ENCODE measurements around the gene STAU1.

The STAU1 gene

GRCh38 chr20:49133571-49133970, 54.6 kb downstream of the STAU1 start:
- H3K4me1 ChIP-seq (ENCODE audit: control insufficient read depth in 1 of 2, insufficient read depth in 2 of 2, low read length in 2 of 2), result peaks cover 0 to 5% of the 10 kb centered on the region in 2 donors
- no peaks in the 10 kb centered on the region for H3K27me3 ChIP-seq (ENCODE audit: control insufficient read depth in 1 of 2, insufficient read depth in 2 of 2, low read length in 2 of 2)
- no peak overlapping the region for H3K4me3 ChIP-seq (ENCODE audit: low read depth in 1 of 2, low read length in 2 of 2)
- peaks cover 12 to 44% of the 10 kb centered on the region in 2 donors for H3K36me3 ChIP-seq (ENCODE audit: control insufficient read depth in 1 of 2, insufficient read depth in 2 of 2, low read length in 2 of 2)
- H3K9me3 ChIP-seq (ENCODE audit: control insufficient read depth in 1 of 2, low read length in 2 of 2), result no peaks in the 10 kb centered on the region
- no peak overlapping the region for H3K9ac ChIP-seq (ENCODE audit: low read depth in 1 of 2, low read length in 2 of 2)
- H3K27ac ChIP-seq (ENCODE audit: low read depth, low read length), result no peak overlapping the region

- Histone ChIP-seq H3K36me3 (ENCODE audit: control insufficient read depth in 1 of 2, insufficient read depth in 2 of 2, low read length in 2 of 2) (peaks cover 12 to 49% of the 10 kb centered on the region in 2 donors), H3K27me3 (ENCODE audit: control insufficient read depth in 1 of 2, insufficient read depth in 2 of 2, low read length in 2 of 2) (no peaks in the 10 kb centered on the region), H3K4me3 (ENCODE audit: low read depth in 1 of 2, low read length in 2 of 2) (no peak overlapping the region), H3K27ac (ENCODE audit: low read depth, low read length) (no peak overlapping the region), H3K4me1 (ENCODE audit: control insufficient read depth in 1 of 2, insufficient read depth in 2 of 2, low read length in 2 of 2) (peaks cover 0 to 5% of the 10 kb centered on the region in 2 donors), H3K9ac (ENCODE audit: low read depth in 1 of 2, low read length in 2 of 2) (no peak overlapping the region), H3K9me3 (ENCODE audit: control insufficient read depth in 1 of 2, low read length in 2 of 2) (no peaks in the 10 kb centered on the region)
Observed at GRCh38 chr20:49132995-49133478, 55.1 kb downstream of the STAU1 start.

GRCh38 chr20:49123982-49124381, 64.2 kb downstream of the STAU1 start:
- Histone ChIP-seq H3K27ac (ENCODE audit: low read depth, low read length) (no peak overlapping the region), H3K9ac (ENCODE audit: low read depth in 1 of 2, low read length in 2 of 2) (no peak overlapping the region), H3K4me3 (ENCODE audit: low read depth in 1 of 2, low read length in 2 of 2) (no peak overlapping the region), H3K4me1 (ENCODE audit: control insufficient read depth in 1 of 2, insufficient read depth in 2 of 2, low read length in 2 of 2) (no peaks in the 10 kb centered on the region), H3K27me3 (ENCODE audit: control insufficient read depth in 1 of 2, insufficient read depth in 2 of 2, low read length in 2 of 2) (no peaks in the 10 kb centered on the region), H3K36me3 (ENCODE audit: control insufficient read depth in 1 of 2, insufficient read depth in 2 of 2, low read length in 2 of 2) (peaks cover 25 to 60% of the 10 kb centered on the region in 2 donors), H3K9me3 (ENCODE audit: control insufficient read depth in 1 of 2, low read length in 2 of 2) (no peaks in the 10 kb centered on the region)

- Histone ChIP-seq H3K4me3 (ENCODE audit: low read depth in 1 of 2, low read length in 2 of 2) (no peak overlapping the region), H3K27ac (ENCODE audit: low read depth, low read length) (no peak overlapping the region), H3K36me3 (ENCODE audit: control insufficient read depth in 1 of 2, insufficient read depth in 2 of 2, low read length in 2 of 2) (peaks cover 34 to 65% of the 10 kb centered on the region in 2 donors), H3K27me3 (ENCODE audit: control insufficient read depth in 1 of 2, insufficient read depth in 2 of 2, low read length in 2 of 2) (no peaks in the 10 kb centered on the region), H3K9me3 (ENCODE audit: control insufficient read depth in 1 of 2, low read length in 2 of 2) (no peaks in the 10 kb centered on the region), H3K9ac (ENCODE audit: low read depth in 1 of 2, low read length in 2 of 2) (no peak overlapping the region), H3K4me1 (ENCODE audit: control insufficient read depth in 1 of 2, insufficient read depth in 2 of 2, low read length in 2 of 2) (no peaks in the 10 kb centered on the region)
Observed at GRCh38 chr20:49122920-49123319, 65.2 kb downstream of the STAU1 start.

- H3K4me3 ChIP-seq (ENCODE audit: low read depth in 1 of 2, low read length in 2 of 2), result no peak overlapping the region
- H3K27ac ChIP-seq (ENCODE audit: low read depth, low read length), result no peak overlapping the region
- no peaks in the 10 kb centered on the region for H3K27me3 ChIP-seq (ENCODE audit: control insufficient read depth in 1 of 2, insufficient read depth in 2 of 2, low read length in 2 of 2)
- H3K36me3 ChIP-seq (ENCODE audit: control insufficient read depth in 1 of 2, insufficient read depth in 2 of 2, low read length in 2 of 2), result peaks cover 54 to 92% of the 10 kb centered on the region in 2 donors
- H3K4me1 ChIP-seq (ENCODE audit: control insufficient read depth in 1 of 2, insufficient read depth in 2 of 2, low read length in 2 of 2), result no peaks in the 10 kb centered on the region
- H3K9ac ChIP-seq (ENCODE audit: low read depth in 1 of 2, low read length in 2 of 2), result no peak overlapping the region
- H3K9me3 ChIP-seq (ENCODE audit: control insufficient read depth in 1 of 2, low read length in 2 of 2), result no peaks in the 10 kb centered on the region
Observed at GRCh38 chr20:49119988-49120387, 68.1 kb downstream of the STAU1 start.

GRCh38 chr20:49118307-49118706, 69.8 kb downstream of the STAU1 start:
- no peak overlapping the region for H3K4me3 ChIP-seq (ENCODE audit: low read depth in 1 of 2, low read length in 2 of 2)
- H3K9me3 ChIP-seq (ENCODE audit: control insufficient read depth in 1 of 2, low read length in 2 of 2), result no peaks in the 10 kb centered on the region
- no peaks in the 10 kb centered on the region for H3K4me1 ChIP-seq (ENCODE audit: control insufficient read depth in 1 of 2, insufficient read depth in 2 of 2, low read length in 2 of 2)
- no peak overlapping the region for H3K9ac ChIP-seq (ENCODE audit: low read depth in 1 of 2, low read length in 2 of 2)
- H3K36me3 ChIP-seq (ENCODE audit: control insufficient read depth in 1 of 2, insufficient read depth in 2 of 2, low read length in 2 of 2), result peaks cover 49 to 95% of the 10 kb centered on the region in 2 donors
- H3K27me3 ChIP-seq (ENCODE audit: control insufficient read depth in 1 of 2, insufficient read depth in 2 of 2, low read length in 2 of 2), result no peaks in the 10 kb centered on the region
- H3K27ac ChIP-seq (ENCODE audit: low read depth, low read length), result no peak overlapping the region

GRCh38 chr20:49115564-49115963, 72.6 kb downstream of the STAU1 start:
- peaks cover 56 to 90% of the 10 kb centered on the region in 2 donors for H3K36me3 ChIP-seq (ENCODE audit: control insufficient read depth in 1 of 2, insufficient read depth in 2 of 2, low read length in 2 of 2)
- no peak overlapping the region for H3K9ac ChIP-seq (ENCODE audit: low read depth in 1 of 2, low read length in 2 of 2)
- no peaks in the 10 kb centered on the region for H3K9me3 ChIP-seq (ENCODE audit: control insufficient read depth in 1 of 2, low read length in 2 of 2)
- no peak overlapping the region for H3K4me3 ChIP-seq (ENCODE audit: low read depth in 1 of 2, low read length in 2 of 2)
- no peaks in the 10 kb centered on the region for H3K4me1 ChIP-seq (ENCODE audit: control insufficient read depth in 1 of 2, insufficient read depth in 2 of 2, low read length in 2 of 2)
- H3K27me3 ChIP-seq (ENCODE audit: control insufficient read depth in 1 of 2, insufficient read depth in 2 of 2, low read length in 2 of 2), result no peaks in the 10 kb centered on the region
- H3K27ac ChIP-seq (ENCODE audit: low read depth, low read length), result no peak overlapping the region

- Histone ChIP-seq H3K9ac (ENCODE audit: low read depth in 1 of 2, low read length in 2 of 2) (no peak overlapping the region), H3K27me3 (ENCODE audit: control insufficient read depth in 1 of 2, insufficient read depth in 2 of 2, low read length in 2 of 2) (no peaks in the 10 kb centered on the region), H3K4me1 (ENCODE audit: control insufficient read depth in 1 of 2, insufficient read depth in 2 of 2, low read length in 2 of 2) (no peaks in the 10 kb centered on the region), H3K4me3 (ENCODE audit: low read depth in 1 of 2, low read length in 2 of 2) (no peak overlapping the region), H3K27ac (ENCODE audit: low read depth, low read length) (no peak overlapping the region), H3K9me3 (ENCODE audit: control insufficient read depth in 1 of 2, low read length in 2 of 2) (no peaks in the 10 kb centered on the region), H3K36me3 (ENCODE audit: control insufficient read depth in 1 of 2, insufficient read depth in 2 of 2, low read length in 2 of 2) (peaks cover 36 to 62% of the 10 kb centered on the region in 2 donors)
Observed at GRCh38 chr20:49112596-49113274, 75.4 kb downstream of the STAU1 start.

GRCh38 chr20:49110767-49111694, 77.1 kb downstream of the STAU1 start:
- Histone ChIP-seq H3K9ac (ENCODE audit: low read depth in 1 of 2, low read length in 2 of 2) (no peak overlapping the region), H3K27ac (ENCODE audit: low read depth, low read length) (no peak overlapping the region), H3K36me3 (ENCODE audit: control insufficient read depth in 1 of 2, insufficient read depth in 2 of 2, low read length in 2 of 2) (peaks cover 22 to 45% of the 10 kb centered on the region in 2 donors), H3K9me3 (ENCODE audit: control insufficient read depth in 1 of 2, low read length in 2 of 2) (no peaks in the 10 kb centered on the region), H3K4me1 (ENCODE audit: control insufficient read depth in 1 of 2, insufficient read depth in 2 of 2, low read length in 2 of 2) (no peaks in the 10 kb centered on the region), H3K4me3 (ENCODE audit: low read depth in 1 of 2, low read length in 2 of 2) (no peak overlapping the region), H3K27me3 (ENCODE audit: control insufficient read depth in 1 of 2, insufficient read depth in 2 of 2, low read length in 2 of 2) (no peaks in the 10 kb centered on the region)

- H3K4me1 ChIP-seq (ENCODE audit: control insufficient read depth in 1 of 2, insufficient read depth in 2 of 2, low read length in 2 of 2), result no peaks in the 10 kb centered on the region
- H3K9ac ChIP-seq (ENCODE audit: low read depth in 1 of 2, low read length in 2 of 2), result no peak overlapping the region
- peaks cover 34 to 37% of the 10 kb centered on the region in 2 donors for H3K36me3 ChIP-seq (ENCODE audit: control insufficient read depth in 1 of 2, insufficient read depth in 2 of 2, low read length in 2 of 2)
- no peak overlapping the region for H3K4me3 ChIP-seq (ENCODE audit: low read depth in 1 of 2, low read length in 2 of 2)
- H3K27me3 ChIP-seq (ENCODE audit: control insufficient read depth in 1 of 2, insufficient read depth in 2 of 2, low read length in 2 of 2), result no peaks in the 10 kb centered on the region
- no peak overlapping the region for H3K27ac ChIP-seq (ENCODE audit: low read depth, low read length)
- H3K9me3 ChIP-seq (ENCODE audit: control insufficient read depth in 1 of 2, low read length in 2 of 2), result no peaks in the 10 kb centered on the region
Observed at GRCh38 chr20:49106328-49106727, 81.8 kb downstream of the STAU1 start.
